ENCODE measurements around the gene MAST4.

The MAST4 gene

GRCh38 chr5:67173959-67174358 is 577.8 kb downstream of the MAST4 start:
- Mint-ChIP-seq H3K27me3 (no peaks in the 10 kb centered on the region), H3K4me3 (no peak overlapping the region), H3K36me3 (ENCODE audit: insufficient read depth) (no peaks in the 10 kb centered on the region), H3K4me1 (ENCODE audit: low read depth in 2 of 2) (no peaks in the 10 kb centered on the region), H3K9me3 (peaks cover 2 to 10% of the 10 kb centered on the region in 2 donors), H3K27ac (no peak overlapping the region)
- ATAC-seq (replicated peaks): no peak
- no peak for DNase-seq

GRCh38 chr5:67176936-67177335 is 580.7 kb downstream of the MAST4 start:
- Mint-ChIP-seq H3K27ac (no peak overlapping the region), H3K36me3 (ENCODE audit: insufficient read depth) (no peaks in the 10 kb centered on the region), H3K4me3 (no peak overlapping the region), H3K4me1 (ENCODE audit: low read depth in 2 of 2) (peaks cover 5 to 6% of the 10 kb centered on the region in 2 donors), H3K27me3 (no peaks in the 10 kb centered on the region), H3K9me3 (peaks cover 2 to 10% of the 10 kb centered on the region in 2 donors)
- DNase-seq: no peak
- no peak for ATAC-seq (replicated peaks)

- peaks cover 10 to 16% of the 10 kb centered on the region in 2 donors for H3K4me1 Mint-ChIP-seq (ENCODE audit: low read depth in 2 of 2)
- H3K27me3 Mint-ChIP-seq: no peaks in the 10 kb centered on the region
- no peaks in the 10 kb centered on the region for H3K36me3 Mint-ChIP-seq (ENCODE audit: insufficient read depth)
- H3K4me3 Mint-ChIP-seq: no peak overlapping the region
- peaks cover 2 to 10% of the 10 kb centered on the region in 2 donors for H3K9me3 Mint-ChIP-seq
- ATAC-seq (replicated peaks) (no peak), DNase-seq (no peak)
- H3K27ac Mint-ChIP-seq: no peak overlapping the region
Observed at GRCh38 chr5:67178085-67178484, 581.9 kb downstream of the MAST4 start.

DNA sequence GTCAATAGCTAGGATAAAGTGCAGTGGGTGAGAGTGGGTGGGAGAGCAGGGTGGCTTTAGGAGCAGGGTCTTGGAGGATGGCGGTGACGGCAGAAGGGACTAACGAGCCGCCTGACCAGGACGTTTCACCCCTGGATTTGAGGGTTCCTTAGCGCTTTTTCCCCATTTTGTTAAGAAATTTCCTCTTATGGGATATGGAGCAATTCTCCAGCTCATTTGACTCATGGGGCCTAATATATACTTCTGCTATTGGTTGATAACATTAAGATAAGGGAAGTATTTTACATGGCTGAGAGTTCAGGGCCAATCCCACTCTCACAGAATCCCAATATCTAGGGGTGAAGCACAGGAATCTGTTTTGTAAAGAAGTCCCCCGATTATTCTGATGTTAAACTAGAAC is 582.8 kb downstream of the MAST4 start:
- no peak for ATAC-seq (replicated peaks)
- DNase-seq: no peak
- peaks cover 10 to 17% of the 10 kb centered on the region in 2 donors for H3K4me1 Mint-ChIP-seq (ENCODE audit: low read depth in 2 of 2)
- no peak overlapping the region for H3K27ac Mint-ChIP-seq
- peaks cover 2 to 10% of the 10 kb centered on the region in 2 donors for H3K9me3 Mint-ChIP-seq
- no peaks in the 10 kb centered on the region for H3K27me3 Mint-ChIP-seq
- no peaks in the 10 kb centered on the region for H3K36me3 Mint-ChIP-seq (ENCODE audit: insufficient read depth)
- H3K4me3 Mint-ChIP-seq: no peak overlapping the region

GRCh38 chr5:67179697-67180361 is 583.6 kb downstream of the MAST4 start:
- Mint-ChIP-seq H3K4me3 (no peak overlapping the region), H3K9me3 (peaks cover 2 to 10% of the 10 kb centered on the region in 2 donors), H3K27me3 (no peaks in the 10 kb centered on the region), H3K27ac (no peak overlapping the region), H3K4me1 (ENCODE audit: low read depth in 2 of 2) (peaks cover 10 to 17% of the 10 kb centered on the region in 2 donors), H3K36me3 (ENCODE audit: insufficient read depth) (no peaks in the 10 kb centered on the region)
- no peak for ATAC-seq (replicated peaks)
- DNase-seq: no peak

DNA sequence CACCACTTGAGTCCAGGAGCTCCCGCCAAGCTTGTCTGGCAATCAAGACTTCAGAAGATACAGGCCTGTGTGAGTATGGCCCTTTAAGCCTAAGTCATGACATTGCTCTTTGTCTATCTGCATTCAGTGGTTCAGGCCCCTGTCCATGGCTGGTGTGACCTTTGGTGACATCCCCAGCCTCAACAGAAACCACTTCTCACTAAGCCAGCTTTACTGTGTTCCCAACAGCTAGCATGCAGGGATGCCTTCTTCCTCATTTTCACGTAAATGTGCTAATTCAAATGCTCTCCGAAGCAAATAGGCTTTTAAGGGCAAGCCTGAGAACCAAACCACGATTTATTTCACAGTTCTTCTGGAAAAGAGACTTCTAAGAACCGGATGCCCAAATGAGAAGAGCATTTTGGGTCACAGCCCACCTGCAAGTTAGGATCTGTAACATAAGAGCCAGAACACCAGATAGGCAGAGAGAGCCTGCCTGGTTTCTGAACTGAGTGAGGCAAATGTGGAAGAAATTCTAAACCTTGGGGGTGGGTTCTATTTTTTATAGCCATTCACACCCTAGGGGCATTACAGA is 585.5 kb downstream of the MAST4 start:
- Mint-ChIP-seq H3K4me1 (ENCODE audit: low read depth in 2 of 2) (peaks cover 12 to 20% of the 10 kb centered on the region in 2 donors), H3K9me3 (peaks cover 2 to 10% of the 10 kb centered on the region in 2 donors), H3K27me3 (no peaks in the 10 kb centered on the region), H3K4me3 (peak overlapping the region; percentile 26 to 32), H3K36me3 (ENCODE audit: insufficient read depth) (no peaks in the 10 kb centered on the region), H3K27ac (peak overlapping the region; percentile 9 to 73)
- ATAC-seq (replicated peaks) (peak; percentile 29), DNase-seq (no peak)

DNA sequence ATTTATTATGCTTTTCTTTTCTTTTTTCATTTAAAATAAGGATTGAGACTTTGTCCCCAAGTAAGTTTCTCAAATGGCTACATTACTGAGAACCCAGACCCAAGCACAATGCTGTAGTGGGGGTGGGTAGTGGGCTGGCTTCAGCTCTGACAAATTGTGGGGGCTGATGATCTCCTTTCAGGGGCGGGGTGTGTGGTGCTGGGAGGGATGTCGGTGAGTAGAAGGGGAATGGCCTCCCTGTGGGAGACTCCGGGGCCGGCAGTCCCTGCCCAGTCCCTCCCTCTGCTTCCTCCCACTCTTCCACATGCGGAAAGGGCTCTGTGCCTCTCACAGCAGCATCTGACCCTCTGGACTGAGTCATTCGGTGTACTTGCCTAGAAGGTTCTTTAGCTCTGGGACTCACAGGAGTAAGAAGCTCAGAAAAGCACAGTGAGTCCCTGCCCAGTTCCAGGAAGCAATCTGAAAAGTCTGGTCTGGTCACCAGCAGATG is 586.2 kb downstream of the MAST4 start:
- H3K27me3 Mint-ChIP-seq: no peaks in the 10 kb centered on the region
- DNase-seq (no peak), ATAC-seq (replicated peaks) (no peak)
- peak overlapping the region in 1 of 2 donors; percentile 60 for H3K27ac Mint-ChIP-seq
- H3K36me3 Mint-ChIP-seq (ENCODE audit: insufficient read depth): no peaks in the 10 kb centered on the region
- H3K4me3 Mint-ChIP-seq: peak overlapping the region; percentile 26 to 32
- H3K9me3 Mint-ChIP-seq: peaks cover 2 to 5% of the 10 kb centered on the region in 2 donors
- peaks cover 14 to 26% of the 10 kb centered on the region in 2 donors for H3K4me1 Mint-ChIP-seq (ENCODE audit: low read depth in 2 of 2)

- H3K9me3 Mint-ChIP-seq: no peaks in the 10 kb centered on the region
- ATAC-seq (replicated peaks) (no peak), DNase-seq (no peak)
Observed at GRCh38 chr5:67183859-67184258, 587.7 kb downstream of the MAST4 start.

GRCh38 chr5:67187006-67187715 is 591.0 kb downstream of the MAST4 start:
- no peak for DNase-seq
- Mint-ChIP-seq H3K4me3 (no peak overlapping the region), H3K4me1 (ENCODE audit: low read depth in 2 of 2) (peaks cover 23 to 26% of the 10 kb centered on the region in 2 donors)

More at GRCh38 chr5:67183859-67184258, 587.7 kb downstream of the MAST4 start:
- peaks cover 26 to 30% of the 10 kb centered on the region in 2 donors for H3K4me1 Mint-ChIP-seq (ENCODE audit: low read depth in 2 of 2)
- no peak overlapping the region for H3K4me3 Mint-ChIP-seq
- H3K27me3 Mint-ChIP-seq: no peaks in the 10 kb centered on the region
- H3K27ac Mint-ChIP-seq: no peak overlapping the region
- H3K36me3 Mint-ChIP-seq (ENCODE audit: insufficient read depth): no peaks in the 10 kb centered on the region

DNA sequence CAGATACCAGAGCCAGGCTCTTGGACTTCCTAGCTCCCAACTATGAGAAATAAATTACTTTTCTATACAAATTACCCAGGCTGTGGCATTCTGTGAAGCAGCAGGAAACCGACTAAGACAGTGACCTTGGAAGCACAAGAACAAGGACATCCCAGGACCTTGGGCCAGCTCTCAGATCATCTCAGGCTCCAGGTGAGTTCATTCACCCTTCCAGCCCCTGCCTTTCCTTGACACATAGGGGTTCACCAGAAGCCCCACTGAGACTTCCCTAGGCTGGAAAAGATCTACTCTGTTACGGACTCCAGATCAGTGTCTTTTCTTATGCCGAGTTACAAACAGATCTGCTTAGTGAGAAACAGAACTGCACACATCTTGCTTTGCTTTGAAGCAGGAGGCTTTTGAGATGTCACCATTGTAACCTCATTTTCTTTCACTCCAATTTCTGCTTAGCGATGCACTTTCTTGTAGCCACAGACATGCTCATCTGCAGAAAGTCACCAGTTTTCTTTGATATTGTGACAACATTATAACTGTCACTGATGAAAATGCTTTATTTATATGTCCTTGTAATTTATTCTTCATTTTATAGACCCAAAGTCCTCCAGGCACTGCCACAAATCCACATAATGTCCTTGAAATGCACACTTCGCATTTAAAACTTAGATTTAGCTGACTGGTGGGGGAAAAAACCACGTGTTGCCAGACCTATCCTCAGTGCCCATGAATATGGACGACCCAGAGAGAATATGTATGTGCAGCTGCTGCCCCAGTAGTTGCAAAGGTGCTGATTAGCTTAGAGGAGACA is 592.3 kb downstream of the MAST4 start:
- ATAC-seq (replicated peaks) (no peak), DNase-seq (no peak)
- Mint-ChIP-seq H3K27ac (peak overlapping the region; percentile 5 to 11), H3K9me3 (no peaks in the 10 kb centered on the region), H3K4me1 (ENCODE audit: low read depth in 2 of 2) (peaks cover 13 to 22% of the 10 kb centered on the region in 2 donors), H3K4me3 (no peak overlapping the region), H3K36me3 (ENCODE audit: insufficient read depth) (no peaks in the 10 kb centered on the region), H3K27me3 (no peaks in the 10 kb centered on the region)

More at GRCh38 chr5:67187006-67187715, 591.0 kb downstream of the MAST4 start:
- H3K9me3 Mint-ChIP-seq: no peaks in the 10 kb centered on the region
- peak; percentile 70 for ATAC-seq (replicated peaks)
- H3K27me3 Mint-ChIP-seq: no peaks in the 10 kb centered on the region
- no peaks in the 10 kb centered on the region for H3K36me3 Mint-ChIP-seq (ENCODE audit: insufficient read depth)
- H3K27ac Mint-ChIP-seq: peak overlapping the region; percentile 5 to 85

DNA sequence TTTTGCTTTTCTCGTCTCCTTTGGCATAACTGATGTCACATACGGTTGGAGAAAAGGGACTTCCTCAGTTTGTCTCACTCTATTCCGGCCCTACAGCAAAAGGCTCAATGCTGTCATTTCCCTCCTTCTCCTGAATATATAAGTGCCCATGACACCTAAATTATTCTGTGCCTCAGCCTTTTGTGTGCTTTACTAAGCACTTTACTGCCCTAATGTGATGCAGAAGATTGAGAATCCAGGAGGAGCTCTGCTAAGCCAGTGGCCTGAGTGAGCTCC is 592.8 kb downstream of the MAST4 start:
- DNase-seq (no peak), ATAC-seq (replicated peaks) (no peak)
- H3K27ac Mint-ChIP-seq: peak overlapping the region; percentile 5 to 11
- H3K4me1 Mint-ChIP-seq (ENCODE audit: low read depth in 2 of 2): peaks cover 13 to 22% of the 10 kb centered on the region in 2 donors
- no peaks in the 10 kb centered on the region for H3K27me3 Mint-ChIP-seq
- H3K9me3 Mint-ChIP-seq: no peaks in the 10 kb centered on the region
- H3K36me3 Mint-ChIP-seq (ENCODE audit: insufficient read depth): no peaks in the 10 kb centered on the region
- no peak overlapping the region for H3K4me3 Mint-ChIP-seq

- peaks cover 13 to 22% of the 10 kb centered on the region in 2 donors for H3K4me1 Mint-ChIP-seq (ENCODE audit: low read depth in 2 of 2)
- DNase-seq: no peak
- H3K27ac Mint-ChIP-seq: no peak overlapping the region
- H3K27me3 Mint-ChIP-seq: no peaks in the 10 kb centered on the region
- H3K9me3 Mint-ChIP-seq: no peaks in the 10 kb centered on the region
- no peak for ATAC-seq (replicated peaks)
- H3K4me3 Mint-ChIP-seq: no peak overlapping the region
- no peaks in the 10 kb centered on the region for H3K36me3 Mint-ChIP-seq (ENCODE audit: insufficient read depth)
Observed at GRCh38 chr5:67189931-67190330, 593.7 kb downstream of the MAST4 start.

DNA sequence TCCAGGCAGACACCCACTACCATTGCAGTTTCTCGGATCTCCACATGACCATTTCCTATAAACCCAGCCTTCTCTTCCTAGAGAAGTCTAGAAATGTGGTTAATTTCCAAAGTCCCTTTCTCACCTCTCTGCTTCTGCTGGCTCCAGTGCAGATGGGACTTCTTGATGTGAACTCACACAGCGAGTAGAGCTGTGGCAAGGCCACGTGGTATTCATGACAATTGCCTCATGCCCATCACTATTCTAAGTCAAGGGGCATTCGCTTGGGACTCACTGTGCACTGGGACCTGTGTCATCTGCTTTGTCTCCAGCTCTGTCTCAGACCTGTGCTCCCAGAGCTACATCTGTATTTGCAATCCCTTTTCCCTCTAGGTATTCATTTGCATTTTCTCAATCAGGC is 594.2 kb downstream of the MAST4 start:
- H3K4me3 Mint-ChIP-seq: no peak overlapping the region
- H3K36me3 Mint-ChIP-seq (ENCODE audit: insufficient read depth): peaks cover under 1% of the 10 kb centered on the region
- H3K27ac Mint-ChIP-seq: no peak overlapping the region
- no peaks in the 10 kb centered on the region for H3K27me3 Mint-ChIP-seq
- H3K4me1 Mint-ChIP-seq (ENCODE audit: low read depth in 2 of 2): peaks cover 14 to 22% of the 10 kb centered on the region in 2 donors
- H3K9me3 Mint-ChIP-seq: no peaks in the 10 kb centered on the region
- ATAC-seq (replicated peaks) (no peak), DNase-seq (no peak)
